ENCODE results near the gene F2.

- TF ChIP-seq CTCF (conservative IDR thresholded peaks at IDR 0.05 in 1 of 2, IDR thresholded peaks at IDR 0.05 in 1 of 2; ENCODE audit: low read depth in 1 of 2, low read length in 2 of 2) (no peak), EZH2 (IDR thresholded peaks at IDR 0.05; ENCODE audit: low read length, missing control alignments) (no peak)
Measured at GRCh38 chr11:46695345-46696211, 23.4 kb upstream of the F2 start.

All from fibroblast of lung (primary cell).